ENCODE data around the gene CTTN.
"Not testable (repeated sequence)": the region's sequence is repeated elsewhere in the genome, so short reads cannot be mapped to it uniquely, and the experiment has no call there.

The CTTN gene

GRCh38 chr11:70429724-70430521 lies 31.6 kb downstream of the CTTN start:
- DNase-seq: no peak

DNA sequence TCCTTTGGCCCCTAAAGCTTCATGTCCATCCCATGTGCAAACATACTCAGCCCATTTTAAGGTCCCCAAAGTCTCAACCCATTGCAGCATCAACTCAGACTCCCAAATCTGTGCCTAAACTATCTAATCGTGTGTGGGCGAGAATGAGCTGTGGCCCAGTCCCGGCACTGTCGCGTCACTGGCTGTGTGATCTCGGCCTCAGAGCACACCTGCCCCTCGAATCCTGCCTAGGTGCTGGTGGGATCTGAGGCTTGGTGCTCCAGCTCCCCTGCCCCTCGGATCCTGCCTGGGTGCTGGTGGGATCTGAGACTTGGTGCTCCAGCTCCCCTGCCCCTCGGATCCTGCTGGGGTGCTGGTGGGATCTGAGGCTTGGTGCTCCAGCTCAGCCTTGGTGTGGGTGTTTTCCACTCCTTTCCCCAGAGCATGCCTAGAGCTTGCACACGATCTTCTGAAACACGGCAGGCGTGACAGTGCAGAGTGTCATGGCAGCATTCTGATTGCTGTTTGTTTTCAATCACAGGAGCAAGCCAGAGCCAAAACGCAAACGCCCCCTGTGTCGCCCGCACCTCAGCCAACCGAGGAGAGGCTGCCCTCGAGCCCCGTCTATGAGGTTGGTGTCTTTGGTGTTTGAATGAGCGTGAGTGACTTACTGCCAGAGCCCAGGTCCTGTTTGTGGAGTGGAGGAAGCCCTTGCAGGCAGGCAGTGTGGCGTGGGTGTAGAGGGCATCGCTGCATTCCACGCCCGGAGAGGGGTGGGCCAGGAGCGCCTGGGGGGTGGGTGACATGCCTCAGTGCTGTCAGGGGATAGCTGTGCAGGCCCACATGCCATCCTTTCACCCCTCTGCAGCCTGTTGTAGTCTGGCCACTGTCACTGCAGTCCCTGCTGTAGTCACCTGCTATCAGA lies 32.6 kb downstream of the CTTN start:
- DNase-seq: no peak

- DNase-seq: no peak
Measured at GRCh38 chr11:70431611-70432010, 33.3 kb downstream of the CTTN start.

DNA sequence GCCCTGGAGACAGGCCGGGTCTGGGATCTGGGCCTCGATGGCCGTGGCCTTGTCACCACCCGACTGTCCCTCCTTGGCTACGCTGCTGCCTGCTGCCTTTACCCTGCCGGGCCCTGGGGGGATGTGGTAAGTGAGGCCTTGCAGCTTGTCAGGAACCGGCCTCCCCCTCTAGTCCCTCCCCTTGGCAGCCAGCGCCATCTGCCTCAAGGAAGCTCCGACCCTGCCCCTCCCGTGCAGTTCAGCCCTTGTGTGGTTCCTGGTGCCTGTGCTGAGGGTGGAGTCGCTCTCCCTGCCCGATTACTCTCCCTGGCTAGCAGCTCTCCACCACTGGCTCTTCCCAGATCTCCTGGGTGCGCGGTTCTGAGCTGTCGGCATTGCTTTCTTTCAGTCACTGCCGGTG lies 33.7 kb downstream of the CTTN start:
- no peak for DNase-seq

DNA sequence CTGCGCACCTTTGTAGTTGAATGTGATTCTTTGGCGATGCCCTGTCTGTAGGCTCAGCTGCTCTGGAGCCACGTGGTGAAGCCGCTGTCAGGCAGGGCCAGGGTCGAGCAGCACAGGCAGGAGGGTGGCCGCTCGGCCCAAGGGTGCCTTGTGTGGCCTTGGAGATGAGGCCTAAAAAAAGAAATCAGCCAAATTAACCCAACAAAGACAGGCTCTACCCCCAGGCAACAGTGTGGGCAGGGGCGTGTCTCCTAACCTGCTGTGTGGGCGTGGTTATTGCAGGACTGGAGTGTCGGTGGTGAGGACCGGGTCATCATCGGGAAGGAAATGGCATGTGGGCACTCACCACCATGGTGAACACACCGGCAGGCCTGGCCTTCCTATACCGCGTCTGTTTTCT lies 34.3 kb downstream of the CTTN start:
- no peak for DNase-seq

- no peak for DNase-seq
Measured at GRCh38 chr11:70433038-70433437, 34.7 kb downstream of the CTTN start.

DNA sequence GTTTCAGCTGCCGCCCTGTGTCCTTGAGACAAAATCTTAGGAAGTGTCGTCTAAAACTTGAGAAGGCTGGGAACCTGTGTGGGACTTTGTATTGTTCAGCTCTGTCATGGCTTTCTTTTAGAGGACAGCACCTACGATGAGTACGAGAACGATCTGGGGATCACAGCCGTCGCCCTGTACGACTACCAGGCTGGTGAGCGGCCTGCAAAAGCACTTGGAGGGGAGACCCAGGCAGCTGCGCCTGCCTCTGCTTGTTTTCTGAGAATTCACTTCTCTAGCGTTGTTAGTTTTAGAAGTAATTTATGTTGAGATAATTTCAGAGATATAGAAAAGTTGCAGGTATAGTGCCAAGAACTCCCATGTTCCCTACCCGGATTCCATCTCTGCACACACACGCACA lies 35.2 kb downstream of the CTTN start:
- no peak for DNase-seq

DNA sequence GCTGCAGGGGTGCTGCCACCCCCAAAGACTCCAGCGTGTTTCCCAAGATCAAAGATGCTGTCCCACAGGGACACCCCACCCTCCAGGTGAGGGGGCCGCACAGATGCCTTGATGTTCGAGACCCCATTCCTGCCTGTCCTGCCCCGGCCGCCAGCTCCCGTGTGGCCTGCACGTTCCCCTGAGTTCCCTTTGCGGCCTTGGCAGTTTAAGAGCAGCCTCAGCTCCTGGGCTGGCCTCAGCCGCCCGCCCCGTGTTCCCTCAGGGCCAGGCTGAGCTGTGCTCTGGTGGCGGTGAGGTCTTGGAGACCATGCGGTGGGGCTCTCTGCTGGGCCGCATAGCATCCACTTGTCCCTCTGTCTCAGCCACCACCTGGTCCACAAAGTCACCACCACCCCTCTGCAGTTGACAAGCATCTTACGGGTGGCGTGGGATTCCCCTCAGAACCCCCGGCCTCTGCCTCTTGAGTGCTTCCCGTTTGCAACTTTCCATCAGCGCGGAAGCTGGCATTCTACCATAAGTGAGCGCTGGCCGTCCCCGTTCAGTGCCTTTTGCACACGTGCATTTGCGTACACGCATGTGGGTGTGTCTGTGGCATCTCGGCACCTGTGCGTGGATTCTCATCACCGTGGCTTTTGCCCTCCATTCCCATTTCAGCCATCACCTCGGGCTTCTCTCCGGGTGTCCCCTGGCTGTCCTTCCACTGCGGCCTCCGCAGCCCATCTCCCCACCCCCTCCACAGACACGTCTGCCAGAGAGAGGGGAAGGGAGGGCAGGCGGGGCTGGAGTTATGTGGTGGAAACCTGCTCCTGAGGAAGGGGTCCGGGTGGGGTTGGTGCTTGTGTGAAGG lies 35.9 kb downstream of the CTTN start:
- no peak for DNase-seq

DNA sequence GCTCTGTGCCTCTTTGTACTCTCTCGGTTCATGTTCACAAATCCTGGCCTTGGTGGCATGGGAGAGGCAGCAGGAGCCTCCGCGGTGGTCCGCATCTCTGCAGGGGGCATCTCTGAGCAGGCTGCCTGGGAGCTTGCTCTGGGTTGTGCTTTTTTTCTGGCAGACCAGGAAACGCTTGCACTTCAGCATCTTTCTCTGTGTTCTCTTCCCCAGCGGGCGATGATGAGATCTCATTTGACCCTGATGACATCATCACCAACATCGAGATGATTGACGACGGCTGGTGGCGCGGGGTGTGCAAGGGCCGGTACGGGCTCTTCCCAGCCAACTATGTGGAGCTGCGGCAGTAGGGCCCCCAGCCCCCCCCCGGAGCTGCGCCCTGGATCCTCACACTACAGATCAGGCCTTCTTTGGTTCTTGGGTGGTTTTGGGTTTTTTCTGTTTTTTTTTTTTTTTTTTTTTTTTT lies 36.5 kb downstream of the CTTN start:
- no peak for DNase-seq

DNA sequence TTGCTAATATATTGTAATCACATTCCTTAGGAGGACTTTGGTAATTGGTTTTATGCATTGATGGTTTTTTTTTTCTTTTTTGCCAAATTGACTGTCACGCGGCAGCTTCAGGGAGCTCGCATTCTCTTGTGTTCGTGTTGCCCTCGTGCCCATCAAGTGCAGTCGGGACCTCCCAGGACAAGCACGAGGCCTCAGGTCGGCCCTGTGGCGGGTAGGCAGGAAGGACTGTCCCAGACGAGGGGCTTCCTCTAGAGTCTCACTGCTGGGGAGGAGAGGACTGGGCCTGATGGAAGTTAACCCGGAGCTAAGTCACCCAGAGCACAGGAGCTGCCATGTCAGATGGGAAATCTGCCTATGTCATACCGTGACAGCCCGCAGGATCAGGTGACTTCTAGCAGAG lies 37.0 kb downstream of the CTTN start:
- no peak for DNase-seq

DNA sequence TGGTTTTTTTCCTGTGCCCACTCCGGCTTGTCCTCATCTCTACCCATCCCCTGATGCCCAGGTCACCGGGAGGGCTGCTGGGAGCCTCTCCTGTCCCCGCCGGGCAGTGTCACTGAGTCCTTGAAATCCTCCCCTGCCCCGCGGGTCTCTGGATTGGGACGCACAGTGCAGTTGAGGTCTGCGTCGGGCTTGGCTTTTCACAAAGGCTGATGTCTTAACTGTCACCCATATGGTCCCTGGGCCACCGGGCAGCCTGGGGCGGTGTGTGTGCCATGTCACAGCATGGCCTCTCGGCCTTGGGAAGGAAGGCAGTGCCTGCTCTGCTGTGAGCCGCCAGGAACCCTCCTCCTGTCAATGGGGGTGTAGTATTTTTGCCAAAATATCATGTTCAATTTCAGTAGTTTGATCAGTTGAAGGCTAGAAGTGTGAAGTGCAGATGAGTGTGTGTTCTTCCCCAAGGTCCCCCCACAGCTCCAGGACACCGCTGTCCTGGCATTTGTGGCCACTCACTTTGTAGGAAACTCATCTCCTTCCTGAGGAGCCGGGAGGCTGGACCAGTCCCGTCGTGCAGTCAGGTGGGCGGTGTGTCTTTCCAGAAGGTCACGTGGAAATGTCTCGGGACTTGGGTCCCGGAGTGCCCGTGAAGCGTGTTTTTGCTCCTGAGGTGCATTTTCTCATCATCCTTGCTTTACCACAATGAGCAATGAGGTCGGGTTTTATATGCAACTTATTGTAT lies 37.6 kb downstream of the CTTN start:
- no peak for DNase-seq

- no peak for DNase-seq
Measured at GRCh38 chr11:70436501-70436860, 38.2 kb downstream of the CTTN start.

DNA sequence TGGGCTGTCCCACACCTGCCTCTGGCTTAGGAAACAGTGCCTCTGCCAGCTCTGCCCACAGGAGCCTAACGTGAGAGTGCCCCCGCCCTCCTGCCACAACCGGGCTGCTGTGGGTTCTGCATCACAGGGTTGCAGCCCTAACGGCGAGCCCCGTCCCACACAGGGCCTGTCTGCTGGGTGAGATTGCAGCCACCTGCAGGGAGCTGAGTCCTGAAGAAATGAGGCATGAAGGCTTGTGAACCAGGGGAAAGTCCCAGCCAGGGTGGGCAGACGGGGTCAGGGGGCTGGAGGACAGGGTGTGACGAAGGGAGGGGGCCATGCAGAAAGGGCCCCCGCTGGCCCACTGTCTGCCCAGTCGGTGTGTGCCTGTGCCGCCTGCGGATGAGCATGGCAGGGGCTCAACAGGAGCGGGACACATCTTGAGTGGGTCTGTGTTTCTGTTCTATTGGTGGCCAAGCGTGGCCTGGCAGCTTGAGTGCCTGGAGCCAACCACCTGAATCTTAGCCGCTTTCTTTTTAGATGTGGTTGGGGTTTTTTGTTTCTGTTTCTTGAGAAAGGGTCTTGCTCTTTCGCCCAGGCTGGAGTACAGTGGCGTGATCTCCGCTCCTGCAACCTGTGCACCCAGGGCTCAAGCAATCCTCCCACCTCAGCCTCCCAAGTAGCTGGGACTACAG lies 38.9 kb downstream of the CTTN start:
- no peak for DNase-seq

GRCh38 chr11:70440206-70440605 lies 41.9 kb downstream of the CTTN start:
- DNase-seq: no peak

DNA sequence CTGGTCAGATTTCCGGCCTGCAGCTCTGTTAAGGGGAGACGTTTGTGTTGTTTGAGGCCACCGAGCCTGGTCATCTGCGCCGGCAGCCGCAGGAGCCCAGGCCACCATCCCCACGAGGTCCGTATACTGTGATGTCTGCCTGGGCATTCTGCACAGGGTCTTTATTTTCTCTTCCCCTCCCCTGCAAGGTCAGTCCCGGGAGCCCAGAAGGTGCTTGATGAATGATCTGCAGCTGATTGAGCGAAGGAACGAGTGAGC lies 45.4 kb downstream of the CTTN start:
- no peak for DNase-seq

DNA sequence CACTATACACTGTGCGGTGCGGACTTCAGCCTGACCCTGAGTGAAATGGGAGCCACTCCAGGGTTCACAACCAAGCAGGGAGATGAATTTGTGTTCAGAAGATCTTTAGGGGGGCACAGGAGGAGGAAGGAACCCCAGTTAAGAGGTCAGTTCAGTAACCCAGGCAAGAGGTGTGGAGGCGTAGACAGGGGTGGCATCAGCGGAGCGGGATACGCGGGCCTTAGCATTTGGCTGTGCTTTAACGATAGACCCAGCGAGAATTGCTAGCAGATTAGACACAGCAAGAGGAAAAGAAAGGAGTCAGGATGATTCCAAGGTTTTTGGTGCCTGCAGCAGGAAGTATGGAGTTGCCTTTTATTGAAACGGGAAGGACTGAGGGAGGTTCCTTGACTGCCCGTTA lies 46.8 kb downstream of the CTTN start:
- DNase-seq: no peak

- DNase-seq: no peak
Measured at GRCh38 chr11:70445605-70446004, 47.3 kb downstream of the CTTN start.

GRCh38 chr11:70448983-70449567 lies 50.7 kb downstream of the CTTN start:
- peak; percentile 34 for DNase-seq

GRCh38 chr11:70454197-70454767 lies 56.0 kb downstream of the CTTN start:
- no peak for DNase-seq

- not testable (repeated sequence) for DNase-seq
Measured at GRCh38 chr11:70454811-70455210, 56.5 kb downstream of the CTTN start.

DNA sequence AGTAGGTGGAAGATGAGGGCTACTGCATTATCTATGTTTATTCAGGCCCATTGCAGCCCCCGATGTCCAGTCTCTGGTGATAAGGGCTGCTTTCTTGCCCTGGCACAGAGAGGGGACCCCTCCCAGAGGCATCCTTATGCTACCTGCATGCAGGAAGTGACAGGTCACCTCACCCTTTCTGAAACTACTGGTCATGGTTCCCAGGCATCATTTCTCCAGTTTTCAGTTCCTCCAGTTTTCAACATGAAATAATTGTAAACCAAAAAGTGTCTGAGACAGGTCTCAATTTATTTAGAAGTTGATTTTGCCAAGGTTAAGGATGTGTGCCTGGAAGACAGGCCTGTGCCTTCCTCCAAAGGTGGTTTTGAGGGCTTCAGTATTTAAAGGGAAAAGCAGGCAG lies 57.0 kb downstream of the CTTN start:
- DNase-seq: no peak

Measured in stimulated activated CD8-positive, alpha-beta memory T cell treated with anti-CD3 and anti-CD28 coated beads, Interleukin-4, amount 100 ng/mL, for 48 hours (primary cell).